ENCODE results near the gene SNX30.

Gene SNX30

GRCh38 chr9:112861638-112862555 is 111.3 kb downstream of the SNX30 start:
- TF ChIP-seq, protein P1, sequence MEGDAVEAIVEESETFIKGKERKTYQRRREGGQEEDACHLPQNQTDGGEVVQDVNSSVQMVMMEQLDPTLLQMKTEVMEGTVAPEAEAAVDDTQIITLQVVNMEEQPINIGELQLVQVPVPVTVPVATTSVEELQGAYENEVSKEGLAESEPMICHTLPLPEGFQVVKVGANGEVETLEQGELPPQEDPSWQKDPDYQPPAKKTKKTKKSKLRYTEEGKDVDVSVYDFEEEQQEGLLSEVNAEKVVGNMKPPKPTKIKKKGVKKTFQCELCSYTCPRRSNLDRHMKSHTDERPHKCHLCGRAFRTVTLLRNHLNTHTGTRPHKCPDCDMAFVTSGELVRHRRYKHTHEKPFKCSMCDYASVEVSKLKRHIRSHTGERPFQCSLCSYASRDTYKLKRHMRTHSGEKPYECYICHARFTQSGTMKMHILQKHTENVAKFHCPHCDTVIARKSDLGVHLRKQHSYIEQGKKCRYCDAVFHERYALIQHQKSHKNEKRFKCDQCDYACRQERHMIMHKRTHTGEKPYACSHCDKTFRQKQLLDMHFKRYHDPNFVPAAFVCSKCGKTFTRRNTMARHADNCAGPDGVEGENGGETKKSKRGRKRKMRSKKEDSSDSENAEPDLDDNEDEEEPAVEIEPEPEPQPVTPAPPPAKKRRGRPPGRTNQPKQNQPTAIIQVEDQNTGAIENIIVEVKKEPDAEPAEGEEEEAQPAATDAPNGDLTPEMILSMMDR (IDR thresholded peaks at IDR 0.05; ENCODE audit: low read depth, low read length, missing control alignments): no peak
- in situ Hi-C loops (cut with HindIII; ENCODE audit: low pct_ligation_motif_present, low sequenced_read_pairs): no loop called here
- DNase-seq: peak; percentile 11
- H3K36me3 ChIP-seq (replicated peaks): no peaks in the 10 kb centered on the region
- no peak overlapping the region for H3K27ac ChIP-seq
- no peaks in the 10 kb centered on the region for H3K27me3 ChIP-seq (replicated peaks)
- no peak overlapping the region for H3K4me3 ChIP-seq (ENCODE audit: low read depth, low read length)

DNA sequence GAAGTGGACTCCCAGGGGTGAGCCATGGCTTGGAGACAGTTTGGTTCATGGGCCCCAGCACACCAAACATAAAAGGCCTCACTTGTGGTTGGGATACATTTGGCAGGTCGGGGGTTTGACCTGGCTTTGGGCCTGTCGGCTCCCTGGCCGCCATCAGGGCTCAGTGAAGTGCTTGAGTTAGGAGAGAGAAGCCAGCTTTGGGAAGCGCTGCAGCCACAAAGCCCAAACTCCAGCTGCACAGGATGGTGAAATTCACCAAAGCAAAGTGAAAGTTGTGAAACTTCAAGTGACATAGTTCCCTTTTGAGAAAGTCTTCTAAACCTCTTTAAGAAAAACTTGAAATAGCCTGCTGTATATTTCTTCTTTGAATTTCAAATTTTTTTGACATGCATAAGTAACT is 112.7 kb downstream of the SNX30 start:
- Histone ChIP-seq H3K4me3 (ENCODE audit: low read depth, low read length) (no peak overlapping the region), H3K27me3 (replicated peaks) (no peaks in the 10 kb centered on the region), H3K36me3 (replicated peaks) (no peaks in the 10 kb centered on the region), H3K27ac (no peak overlapping the region)
- in situ Hi-C loops (cut with HindIII; ENCODE audit: low pct_ligation_motif_present, low sequenced_read_pairs): no loop called here
- TF ChIP-seq, protein P1 (IDR thresholded peaks at IDR 0.05; ENCODE audit: low read depth, low read length, missing control alignments): no peak
- no peak for DNase-seq

DNA sequence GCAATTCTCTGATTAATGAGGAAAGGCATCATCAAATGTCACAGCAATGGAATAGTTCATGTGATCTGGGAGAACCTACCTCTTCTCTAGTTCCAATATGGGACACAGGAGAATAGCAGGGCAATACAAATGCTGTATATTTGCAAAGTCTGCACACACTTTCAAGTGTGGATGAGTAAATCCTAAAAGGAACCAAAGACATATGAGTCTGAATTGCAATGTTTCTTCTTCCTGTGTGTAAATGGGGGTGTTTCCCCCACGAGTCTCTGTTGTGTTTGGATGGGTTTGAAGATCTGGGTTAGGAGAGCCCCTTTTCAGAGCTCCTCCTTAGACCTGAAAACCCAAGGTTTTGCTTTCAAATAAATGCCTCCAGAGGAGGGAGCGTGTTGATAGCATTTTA is 113.2 kb downstream of the SNX30 start:
- H3K27ac ChIP-seq: no peak overlapping the region
- TF ChIP-seq, protein P1 (IDR thresholded peaks at IDR 0.05; ENCODE audit: low read depth, low read length, missing control alignments): no peak
- no peaks in the 10 kb centered on the region for H3K36me3 ChIP-seq (replicated peaks)
- H3K4me3 ChIP-seq (ENCODE audit: low read depth, low read length): no peak overlapping the region
- in situ Hi-C loops (cut with HindIII; ENCODE audit: low pct_ligation_motif_present, low sequenced_read_pairs): no loop called here
- no peak for DNase-seq
- H3K27me3 ChIP-seq (replicated peaks): no peaks in the 10 kb centered on the region

DNA sequence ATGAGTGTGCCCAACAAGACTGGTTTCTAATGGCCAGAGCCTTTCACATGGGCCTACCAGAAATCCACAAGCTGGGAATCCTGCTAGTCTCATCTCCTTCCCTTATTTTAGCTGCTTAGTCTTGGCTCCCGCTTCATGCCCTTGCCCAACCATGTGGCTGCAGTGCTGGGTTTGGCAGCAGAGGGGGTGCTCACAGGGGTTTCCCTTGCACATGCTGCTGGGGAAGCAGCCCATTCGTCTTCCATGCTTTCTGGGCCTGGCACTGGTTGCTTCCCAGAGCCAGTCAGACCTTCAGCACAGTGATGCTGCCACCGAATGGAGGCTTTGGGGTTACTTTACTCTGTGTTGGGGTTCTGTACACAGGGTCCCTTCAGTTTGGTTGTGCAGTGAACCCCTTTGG is 113.8 kb downstream of the SNX30 start:
- TF ChIP-seq, protein P1 (IDR thresholded peaks at IDR 0.05; ENCODE audit: low read depth, low read length, missing control alignments): no peak
- H3K27ac ChIP-seq: no peak overlapping the region

GRCh38 chr9:112864982-112865381 is 114.4 kb downstream of the SNX30 start:
- TF ChIP-seq, protein P1 (IDR thresholded peaks at IDR 0.05; ENCODE audit: low read depth, low read length, missing control alignments): no peak
- no peak for DNase-seq
- Histone ChIP-seq H3K36me3 (replicated peaks) (no peaks in the 10 kb centered on the region), H3K27me3 (replicated peaks) (no peaks in the 10 kb centered on the region), H3K27ac (no peak overlapping the region), H3K4me3 (ENCODE audit: low read depth, low read length) (no peak overlapping the region)
- in situ Hi-C loops (cut with HindIII; ENCODE audit: low pct_ligation_motif_present, low sequenced_read_pairs): no loop called here

More for the DNA sequence above, 113.8 kb downstream of the SNX30 start:
- H3K4me3 ChIP-seq (ENCODE audit: low read depth, low read length): no peak overlapping the region
- DNase-seq: no peak
- in situ Hi-C loops (cut with HindIII; ENCODE audit: low pct_ligation_motif_present, low sequenced_read_pairs): no loop called here
- no peaks in the 10 kb centered on the region for H3K27me3 ChIP-seq (replicated peaks)
- no peaks in the 10 kb centered on the region for H3K36me3 ChIP-seq (replicated peaks)

All from brain microvascular endothelial cell (primary cell).